Neural crest cell (in vitro differentiated cells): Measurements from ENCODE around the gene HS3ST4. TPM values are rescaled to one million over a fixed set of nuclear protein-coding genes. Genes with fewer than 3 reads are reported as not detected.

ENCODE experiments used
- DNase-seq: peaks from one replicate; pipeline ENCODE4 v3.0.0; 2021; ENCODE audit warnings: low read depth, mixed read lengths, low spot score
- H3K27ac Mint-ChIP-seq: one replicate; pipeline ENCODE4 v1.8.0; 2021; ENCODE audit warnings: mild to moderate bottlenecking, mixed read lengths; ENCODE audit not compliant: unreplicated experiment
- H3K27me3 Mint-ChIP-seq: 2 replicates; pipeline ENCODE4 v1.8.0; 2021; ENCODE audit warnings: low read depth, mild to moderate bottlenecking, mixed read lengths
- H3K36me3 Mint-ChIP-seq: 2 replicates; pipeline ENCODE4 v1.8.0; 2021; ENCODE audit warnings: low read depth, mild to moderate bottlenecking, mixed read lengths
- H3K4me1 Mint-ChIP-seq: 2 replicates; pipeline ENCODE4 v1.8.0; 2021; ENCODE audit warnings: mixed read lengths
- H3K4me3 Mint-ChIP-seq: one replicate; pipeline ENCODE4 v1.8.0; 2021; ENCODE audit warnings: mild to moderate bottlenecking, mixed read lengths
- H3K9me3 Mint-ChIP-seq: 2 replicates; pipeline ENCODE4 v1.8.0; 2021; ENCODE audit warnings: mixed read lengths
- CTCF ChIP-seq: fragments of 200-600 bp; sonication (generic); conservative IDR thresholded peaks from 2 replicates; pipeline ENCODE4 v1.5.0; 2021; ENCODE audit warnings: antibody characterized with exemption, mild to moderate bottlenecking
- total RNA-seq: library from RNA; stranded (reverse); gene quantifications from 2 replicates; pipeline ENCODE4 v1.2.1, GENCODE V29; 2021

Gene HS3ST4
- total RNA-seq, 1 donor from 2014 or later: 1.1 TPM

DNA sequence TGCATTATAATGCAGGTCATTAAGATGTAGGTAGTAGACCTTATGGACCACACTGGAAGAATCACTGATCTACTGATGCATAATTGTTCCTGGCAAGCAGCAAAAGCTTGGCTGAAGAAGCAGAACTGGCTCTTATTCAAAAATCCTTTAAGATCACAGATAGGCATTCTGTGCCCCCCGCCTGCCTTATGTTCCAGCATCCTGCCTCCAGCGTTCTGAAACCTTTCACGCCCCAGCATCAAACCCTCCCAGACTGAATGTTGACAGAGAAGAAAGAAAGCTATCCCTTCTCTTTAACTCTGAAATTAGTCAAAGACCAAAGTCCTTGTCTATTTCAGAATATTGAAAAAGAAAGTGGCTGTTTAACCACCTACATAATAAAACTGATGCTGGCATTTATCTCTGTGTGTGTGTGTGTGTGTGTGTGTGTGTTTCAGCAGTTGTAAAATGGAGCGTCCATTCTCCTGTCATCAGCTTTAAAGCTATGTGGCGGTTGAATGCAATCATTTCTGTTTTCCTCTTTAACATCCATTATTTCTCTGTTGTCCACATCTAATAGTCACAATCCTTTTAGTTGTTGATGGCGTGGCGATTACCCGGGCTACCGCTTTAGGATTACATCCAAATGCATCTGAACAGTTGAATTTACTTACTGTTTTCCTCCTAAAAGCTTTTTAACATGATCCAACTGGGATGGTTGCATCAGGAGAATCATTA is 350.4 kb downstream of the HS3ST4 start:
- no peak for DNase-seq
- H3K27ac Mint-ChIP-seq: no peak overlapping the region
- H3K9me3 Mint-ChIP-seq: no peaks in the 10 kb centered on the region
- no peaks in the 10 kb centered on the region for H3K27me3 Mint-ChIP-seq
- H3K4me3 Mint-ChIP-seq: no peak overlapping the region
- no peak for TF ChIP-seq CTCF
- H3K36me3 Mint-ChIP-seq: no peaks in the 10 kb centered on the region
- peaks cover 11% of the 10 kb centered on the region for H3K4me1 Mint-ChIP-seq

DNA sequence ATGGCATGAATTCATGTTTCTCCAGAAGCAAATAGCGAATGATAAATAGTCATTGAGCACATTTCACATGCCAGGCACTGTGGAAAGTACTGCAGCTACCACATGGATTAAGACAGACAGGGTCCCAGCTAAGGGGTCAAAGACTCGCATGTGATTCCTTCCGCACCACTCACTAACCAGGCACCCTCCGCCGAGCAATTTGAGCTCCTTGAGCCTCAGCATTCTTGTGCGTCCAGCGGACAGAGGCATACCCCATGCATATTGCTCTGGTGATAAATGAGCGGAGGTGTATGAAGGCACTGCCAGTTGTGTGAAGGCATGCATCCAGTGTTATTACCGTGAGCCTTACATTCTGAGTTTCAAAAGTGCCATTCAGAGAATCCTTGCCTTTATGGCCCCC is 358.7 kb downstream of the HS3ST4 start:
- Mint-ChIP-seq H3K36me3 (peaks cover 2% of the 10 kb centered on the region), H3K9me3 (peaks cover 5% of the 10 kb centered on the region), H3K27me3 (no peaks in the 10 kb centered on the region), H3K4me1 (peaks cover 25% of the 10 kb centered on the region), H3K27ac (no peak overlapping the region), H3K4me3 (no peak overlapping the region)
- no peak for TF ChIP-seq CTCF
- DNase-seq: no peak

DNA sequence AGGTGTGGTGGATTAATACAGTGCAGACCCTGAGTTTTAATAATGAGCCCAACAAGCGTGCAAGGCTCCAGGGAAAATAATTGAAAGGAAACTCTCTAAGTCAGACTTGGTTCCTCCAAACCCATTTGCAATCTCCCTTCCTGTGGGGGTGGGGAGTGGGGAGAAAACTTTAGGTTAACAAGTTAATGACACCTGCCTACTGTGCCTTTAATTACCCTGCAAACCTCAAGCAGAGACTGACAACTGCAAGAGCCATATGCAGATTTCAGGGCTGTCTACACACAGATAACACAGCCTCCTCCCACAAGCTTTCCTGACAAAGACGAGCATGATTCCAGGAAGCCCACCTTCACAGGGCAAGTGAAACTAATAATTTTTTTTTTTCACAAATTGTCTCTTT is 359.3 kb downstream of the HS3ST4 start:
- Mint-ChIP-seq H3K9me3 (peaks cover 5% of the 10 kb centered on the region), H3K4me1 (peaks cover 31% of the 10 kb centered on the region), H3K27ac (no peak overlapping the region), H3K36me3 (peaks cover 2% of the 10 kb centered on the region), H3K27me3 (no peaks in the 10 kb centered on the region), H3K4me3 (no peak overlapping the region)
- no peak for TF ChIP-seq CTCF
- no peak for DNase-seq

DNA sequence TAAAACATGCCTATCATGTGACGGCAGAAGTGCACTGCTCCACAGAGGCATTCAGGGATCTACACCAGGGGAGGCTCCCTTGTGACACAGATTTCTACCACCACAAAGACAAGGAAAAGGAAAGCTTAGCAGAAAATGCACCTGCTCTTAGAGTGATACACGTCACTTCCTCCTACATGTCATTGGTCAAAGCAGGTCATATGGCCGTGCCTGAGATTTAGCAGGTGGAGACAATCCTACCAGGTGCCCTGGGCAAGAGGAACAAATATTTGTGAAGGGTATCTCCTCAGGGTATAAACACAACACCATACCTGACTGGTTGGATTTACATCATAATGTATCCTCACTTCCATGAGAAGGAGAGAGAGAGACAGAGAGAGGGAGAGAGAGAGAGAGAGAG is 362.1 kb downstream of the HS3ST4 start:
- peaks cover 35% of the 10 kb centered on the region for H3K4me1 Mint-ChIP-seq
- H3K27ac Mint-ChIP-seq: peak overlapping the region; percentile 57
- DNase-seq: no peak
- no peak for TF ChIP-seq CTCF
- no peaks in the 10 kb centered on the region for H3K27me3 Mint-ChIP-seq
- peaks cover 2% of the 10 kb centered on the region for H3K36me3 Mint-ChIP-seq
- no peak overlapping the region for H3K4me3 Mint-ChIP-seq
- H3K9me3 Mint-ChIP-seq: peaks cover 5% of the 10 kb centered on the region

GRCh38 chr16:26058326-26058725 is 366.6 kb downstream of the HS3ST4 start:
- DNase-seq: no peak
- peaks cover 2% of the 10 kb centered on the region for H3K36me3 Mint-ChIP-seq
- H3K9me3 Mint-ChIP-seq: peaks cover 5% of the 10 kb centered on the region
- H3K27ac Mint-ChIP-seq: no peak overlapping the region
- H3K4me1 Mint-ChIP-seq: peaks cover 19% of the 10 kb centered on the region
- no peaks in the 10 kb centered on the region for H3K27me3 Mint-ChIP-seq
- H3K4me3 Mint-ChIP-seq: no peak overlapping the region
- TF ChIP-seq CTCF: no peak
